ENCODE measurements around the gene EFCAB5.
"Not testable (repeated sequence)": the region's sequence is repeated elsewhere in the genome, so short reads cannot be mapped to it uniquely, and the experiment has no call there.

The EFCAB5 gene

DNA sequence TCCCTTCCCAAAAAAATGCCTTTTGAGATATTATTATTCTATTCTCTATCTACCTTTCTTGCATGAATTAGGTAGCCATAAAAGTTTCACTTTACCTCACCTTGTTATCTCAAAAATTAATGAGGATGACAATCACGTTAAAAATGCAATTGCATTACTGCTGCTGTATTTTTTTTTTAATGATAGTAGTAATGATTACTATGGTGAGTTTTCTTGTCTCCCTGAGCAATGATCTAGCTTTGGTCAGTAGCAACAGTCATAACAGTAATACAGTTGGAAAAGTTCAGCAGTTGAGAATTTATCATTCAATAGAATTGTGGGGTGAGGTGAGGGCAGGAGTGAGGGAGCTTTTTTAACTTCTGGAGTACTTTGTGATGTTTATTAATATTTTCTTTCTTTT, at the start of gene EFCAB5:
TSS of gene EFCAB5 (plus strand) at position 301 of the 400 bp plus-strand sequence. CDS start 163 bp downstream, outside the sequence.
- FAIRE-seq, result no peak

DNA sequence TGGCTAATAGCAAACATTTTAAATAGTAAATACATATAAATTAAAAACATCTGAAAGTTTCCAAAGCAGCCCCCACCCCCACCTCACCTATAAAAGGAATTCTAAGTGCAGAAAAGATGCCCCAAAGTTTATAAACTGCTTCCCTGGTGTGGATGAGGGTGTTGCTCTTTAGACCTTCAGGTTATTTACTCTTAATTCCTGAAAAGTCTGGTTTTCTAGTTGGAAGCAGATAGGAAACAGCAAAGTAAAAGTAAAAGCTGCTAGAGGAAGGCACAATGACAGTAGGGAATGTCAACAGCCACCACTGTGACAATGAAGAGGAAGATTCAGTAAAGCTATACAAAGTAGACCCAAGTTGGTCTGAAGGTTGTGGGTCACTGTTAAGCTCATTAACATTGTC, 49.2 kb upstream of the EFCAB5 start:
- DNase-seq (ENCODE audit: insufficient read length, low spot score) (no peak), FAIRE-seq (no peak)

More for the DNA sequence above, at the start of gene EFCAB5:
- DNase-seq (ENCODE audit: insufficient read length, low spot score), result no peak

DNA sequence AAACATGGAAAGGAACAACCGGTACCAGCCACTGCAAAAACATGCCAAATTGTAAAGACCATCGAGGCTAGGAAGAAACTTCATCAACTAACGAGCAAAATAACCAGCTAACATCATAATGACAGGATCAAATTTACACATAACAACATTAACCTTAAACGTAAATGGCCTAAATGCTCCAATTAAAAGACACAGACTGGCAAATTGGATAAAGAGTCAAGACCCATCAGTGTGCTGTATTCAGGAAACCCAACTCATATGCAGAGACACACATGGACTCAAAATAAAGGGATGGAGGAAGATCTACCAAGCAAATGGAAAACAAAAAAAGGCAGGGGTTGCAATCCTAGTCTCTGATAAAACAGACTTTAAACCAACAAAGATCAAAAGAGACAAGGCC, 44.3 kb upstream of the EFCAB5 start:
- DNase-seq (ENCODE audit: insufficient read length, low spot score); FAIRE-seq: not testable (repeated sequence)

DNA sequence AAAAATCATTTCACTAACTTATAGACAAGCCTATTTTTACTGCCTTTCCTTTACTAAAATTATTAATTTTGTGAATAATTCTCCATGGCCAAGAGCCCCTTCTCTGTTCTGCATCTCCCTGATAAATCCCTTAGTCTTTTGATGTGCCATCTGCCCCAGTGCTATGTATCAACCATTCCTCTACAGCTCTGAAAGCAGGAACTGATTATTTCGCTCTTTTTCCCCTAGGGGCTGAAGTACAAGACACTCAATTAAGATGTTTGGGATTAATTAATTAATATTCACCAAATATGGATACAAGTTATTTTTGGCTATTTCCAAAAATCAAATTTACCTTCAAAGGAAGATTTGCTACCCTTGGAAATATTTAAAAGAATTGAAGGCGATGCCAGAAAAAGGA, 38.0 kb upstream of the EFCAB5 start:
- no peak for FAIRE-seq
- no peak for DNase-seq (ENCODE audit: insufficient read length, low spot score)

DNA sequence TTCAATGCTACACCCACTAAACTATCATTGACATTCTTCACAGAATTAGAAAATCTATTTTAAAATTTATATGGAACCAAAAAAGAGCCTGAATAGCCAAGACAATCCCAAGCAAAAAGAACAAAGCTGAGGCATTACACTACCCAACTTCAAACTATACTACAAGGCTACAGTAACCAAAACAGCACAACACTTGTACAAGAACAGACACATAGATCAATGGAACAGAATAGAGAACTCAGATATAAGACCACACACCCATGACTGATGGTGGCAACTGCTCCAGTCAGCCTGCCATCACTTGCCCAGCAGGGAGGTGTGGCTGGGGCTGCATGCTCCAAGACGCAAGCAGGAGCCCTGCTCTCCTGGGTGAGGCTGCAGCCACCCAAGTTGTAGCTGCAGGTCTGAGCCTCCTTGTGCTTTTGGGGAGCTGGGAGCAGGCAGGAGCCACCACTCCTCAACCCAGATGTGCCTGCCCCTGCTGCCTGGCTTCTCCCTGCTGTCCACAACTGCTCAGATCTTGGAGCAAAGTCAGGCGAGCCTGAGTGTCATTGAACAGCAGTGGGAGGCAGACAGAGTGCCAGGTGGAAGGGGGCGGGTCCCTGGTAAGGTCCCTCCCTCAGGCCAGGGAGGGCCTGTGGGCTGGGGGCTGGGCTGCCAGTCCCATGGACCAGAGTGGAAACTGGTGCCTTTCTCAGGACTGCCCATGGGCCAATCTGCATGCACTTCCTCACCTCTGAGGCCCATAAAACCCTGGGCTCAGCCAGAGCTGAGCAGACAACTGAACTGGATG, 36.2 kb upstream of the EFCAB5 start:
- FAIRE-seq, result no peak
- no peak for DNase-seq (ENCODE audit: insufficient read length, low spot score)

DNA sequence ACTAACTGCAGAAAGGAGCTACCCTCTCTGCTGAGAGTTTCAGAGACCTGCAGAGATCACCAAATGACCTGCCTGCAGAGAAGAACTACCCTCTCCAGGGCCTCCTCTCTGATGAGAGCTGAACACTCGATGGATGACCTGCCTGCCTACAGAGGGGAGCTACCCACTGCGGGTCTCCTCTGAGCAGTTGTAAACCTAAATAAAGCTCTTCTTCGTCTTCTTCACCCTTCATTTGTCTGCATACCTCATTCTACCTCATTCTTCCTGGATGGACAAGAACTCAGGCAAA, 35.6 kb upstream of the EFCAB5 start:
- FAIRE-seq, result no peak
- DNase-seq (ENCODE audit: insufficient read length, low spot score), result no peak

DNA sequence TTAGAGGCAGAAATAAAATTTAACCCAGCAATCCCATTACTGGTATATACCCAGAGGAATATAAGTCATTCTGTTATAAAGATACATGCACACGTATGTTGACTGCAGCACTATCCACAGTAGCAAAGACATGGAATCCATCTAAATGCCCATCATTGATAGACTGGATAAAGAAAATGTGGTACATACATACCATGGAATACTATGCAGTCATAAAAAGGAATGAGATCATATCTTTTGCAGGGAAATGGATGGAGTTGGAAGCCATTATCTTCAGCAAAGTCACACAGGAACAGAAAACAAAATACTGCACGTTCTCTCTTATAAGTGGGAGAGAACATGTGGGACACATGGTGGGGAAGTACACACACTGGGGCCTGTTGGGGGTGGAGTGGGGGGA, 34.5 kb upstream of the EFCAB5 start:
- DNase-seq (ENCODE audit: insufficient read length, low spot score), result no peak

DNA sequence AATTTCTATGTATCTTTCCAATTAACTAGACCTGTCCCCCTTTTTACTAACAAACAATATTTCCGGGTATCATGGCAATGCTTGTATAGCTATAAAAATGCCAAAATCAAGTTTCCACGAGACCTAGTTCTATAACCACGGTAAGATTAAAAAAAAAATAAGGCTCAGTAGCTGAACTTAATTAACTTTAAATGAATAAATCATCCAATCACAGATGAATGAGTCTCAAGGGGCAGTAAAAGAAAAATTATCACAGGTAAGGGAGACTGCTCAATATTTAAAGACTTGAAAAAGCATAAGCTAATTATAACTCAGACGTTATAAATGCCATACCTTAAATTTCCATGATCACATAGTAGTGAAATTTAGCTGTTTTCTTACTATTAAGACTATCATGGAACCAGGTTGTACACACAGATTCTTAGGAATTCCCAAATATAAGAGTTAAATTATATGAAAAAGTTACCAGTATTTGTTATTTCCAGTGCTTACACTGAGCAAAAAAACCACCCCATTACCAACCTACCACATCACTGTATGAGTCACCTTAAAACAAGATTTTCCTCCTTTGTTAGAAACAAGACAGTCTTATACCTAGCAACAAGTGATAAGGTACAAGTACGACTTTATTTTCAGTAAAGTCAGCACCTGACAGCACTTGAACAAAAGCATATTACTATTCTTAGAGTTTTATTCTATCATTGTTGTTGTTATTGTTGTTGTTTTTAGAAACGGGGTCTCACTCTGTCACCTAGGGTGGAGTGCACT, 32.0 kb upstream of the EFCAB5 start:
- DNase-seq (ENCODE audit: insufficient read length, low spot score) (no peak), FAIRE-seq (no peak)

More for the DNA sequence above, 34.5 kb upstream of the EFCAB5 start:
- FAIRE-seq, result no peak

DNA sequence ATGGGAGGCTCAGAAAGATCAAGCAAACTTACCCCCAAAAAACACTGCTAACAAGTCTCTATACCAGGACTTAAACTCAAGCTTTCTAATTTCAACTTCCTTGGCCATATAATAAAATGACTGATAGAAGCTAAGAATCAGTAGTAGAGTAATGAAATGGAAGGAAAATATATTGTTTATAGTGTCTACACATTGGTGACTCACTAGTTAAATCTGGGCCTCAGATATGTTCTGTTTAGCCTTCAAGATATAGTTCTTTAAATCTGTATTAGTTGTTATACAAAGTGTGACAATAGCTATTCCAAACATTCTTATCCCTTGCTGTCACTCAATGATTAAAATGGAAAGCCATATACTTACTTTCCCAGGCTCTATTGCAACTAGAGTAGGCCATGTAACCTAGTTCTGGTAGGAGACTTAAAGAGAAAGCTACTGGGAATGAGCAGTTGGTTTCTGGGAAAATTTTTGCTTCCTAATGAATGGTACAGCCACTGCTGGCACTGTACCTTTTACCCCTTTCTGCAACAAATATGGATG, 29.7 kb upstream of the EFCAB5 start:
- FAIRE-seq, result no peak
- no peak for DNase-seq (ENCODE audit: insufficient read length, low spot score)

DNA sequence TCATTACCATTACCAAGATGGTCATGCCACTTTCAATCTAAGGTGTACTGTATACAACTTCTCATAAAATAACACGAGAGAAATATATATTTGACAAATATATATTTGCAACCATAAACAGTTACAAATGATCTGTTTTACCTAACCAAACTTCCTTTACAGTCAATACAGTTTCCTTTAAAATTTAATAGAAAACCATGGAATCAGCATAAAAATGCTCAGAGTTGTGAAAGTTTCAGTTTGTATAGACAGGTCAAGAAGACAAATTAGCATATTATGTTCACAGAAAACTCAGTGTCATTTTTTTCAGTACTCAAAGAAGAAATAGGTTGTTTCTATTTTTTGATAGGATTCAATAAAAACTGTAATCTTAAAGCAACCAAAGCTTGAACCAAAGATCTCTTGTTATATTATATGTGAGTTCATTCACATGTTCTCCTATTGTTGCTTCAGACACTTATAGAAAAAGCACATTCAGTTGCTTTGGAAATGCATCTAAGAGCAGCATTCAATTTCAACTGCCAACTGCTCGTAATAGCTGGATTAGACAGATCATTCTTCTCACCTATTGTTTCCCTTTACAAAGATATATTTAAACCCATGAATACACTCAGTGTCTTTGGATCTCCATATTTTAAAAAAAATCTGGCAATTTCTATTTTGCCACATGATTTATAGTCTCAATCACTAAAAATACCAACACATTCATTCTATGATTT, 26.5 kb upstream of the EFCAB5 start:
- FAIRE-seq, result no peak
- no peak for DNase-seq (ENCODE audit: insufficient read length, low spot score)

DNA sequence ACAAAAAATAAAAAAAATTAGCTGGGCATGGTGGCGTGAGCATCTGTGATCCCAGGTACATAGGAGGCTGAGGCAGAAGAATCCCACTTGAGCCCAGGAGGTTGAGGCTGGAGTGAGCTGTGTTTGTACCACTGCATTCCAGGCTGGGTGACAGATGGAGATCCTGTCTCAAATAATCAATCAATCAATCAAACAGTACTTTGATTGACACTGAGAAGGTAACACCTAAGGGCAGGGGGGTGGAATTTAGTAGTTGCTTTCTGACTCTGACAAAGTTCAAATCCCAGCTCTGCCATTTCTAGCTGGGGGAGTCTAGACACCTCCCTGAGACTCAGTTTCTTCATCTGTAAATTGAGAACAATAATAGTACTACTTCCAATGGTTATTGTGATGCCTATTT, 23.4 kb upstream of the EFCAB5 start:
- FAIRE-seq (no peak), DNase-seq (ENCODE audit: insufficient read length, low spot score) (no peak)

DNA sequence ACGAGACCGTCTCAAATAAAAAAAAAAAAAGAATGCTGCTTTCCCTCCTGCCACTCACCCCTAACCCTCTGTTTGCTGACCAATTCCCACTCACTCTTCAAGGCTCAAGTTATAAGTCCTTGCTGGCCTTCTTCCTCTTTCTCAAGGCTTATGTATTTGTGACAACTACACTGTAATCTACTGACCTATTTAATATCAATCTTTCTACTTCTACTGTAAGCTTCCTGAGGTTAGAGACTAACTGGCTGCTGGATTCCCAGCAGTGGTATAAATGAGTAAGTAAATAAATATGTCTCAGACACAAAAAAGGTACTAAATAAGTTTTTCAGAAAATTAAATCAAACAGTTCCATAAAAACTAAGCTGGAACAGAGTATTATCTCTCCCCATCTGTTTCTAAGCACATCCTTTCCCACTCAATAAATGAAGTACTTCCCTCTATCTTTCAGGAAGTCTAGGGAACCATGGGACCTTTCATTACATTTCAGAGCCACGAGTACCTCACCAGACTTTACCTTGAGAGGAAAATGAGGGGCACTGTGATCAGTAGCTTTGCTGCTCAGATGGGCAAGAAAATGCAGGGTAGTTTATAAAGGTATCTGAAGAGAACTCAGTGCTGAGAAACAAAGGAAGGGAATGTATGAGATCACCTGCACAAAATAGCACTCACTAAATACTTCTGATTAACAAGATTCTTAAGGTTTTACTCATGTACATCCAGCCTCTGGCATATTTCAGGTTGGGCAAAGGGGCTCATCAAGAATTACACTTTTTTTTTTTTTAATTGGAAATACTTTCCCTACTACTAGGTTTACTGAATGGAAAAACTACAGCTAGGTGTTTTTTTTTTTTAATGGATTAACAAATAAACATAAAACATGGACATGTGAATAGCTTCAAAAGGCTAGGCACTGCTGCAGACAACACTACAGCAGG, 22.2 kb upstream of the EFCAB5 start:
- no peak for FAIRE-seq

DNA sequence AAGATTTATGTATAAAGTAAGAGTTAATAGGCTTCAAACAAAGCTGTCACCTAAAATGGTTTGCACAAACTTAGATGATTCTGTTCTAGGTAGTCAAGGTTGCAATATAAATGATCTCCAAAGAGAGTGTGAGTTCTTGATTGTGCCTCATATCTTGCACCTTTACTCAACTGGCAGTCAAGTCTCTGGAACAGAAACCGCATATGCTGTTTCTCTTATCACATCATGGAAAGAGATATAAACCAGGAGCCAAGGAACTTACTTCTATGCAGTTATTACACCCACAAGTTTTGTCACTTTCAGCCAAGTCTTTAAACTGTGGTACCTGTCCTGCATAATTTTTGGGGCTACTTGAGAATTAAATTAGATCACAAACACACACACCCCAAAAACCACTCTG, 16.6 kb upstream of the EFCAB5 start:
- FAIRE-seq, result no peak
- no peak for DNase-seq (ENCODE audit: insufficient read length, low spot score)

More for the DNA sequence above, 22.2 kb upstream of the EFCAB5 start:
- DNase-seq (ENCODE audit: insufficient read length, low spot score), result no peak

DNA sequence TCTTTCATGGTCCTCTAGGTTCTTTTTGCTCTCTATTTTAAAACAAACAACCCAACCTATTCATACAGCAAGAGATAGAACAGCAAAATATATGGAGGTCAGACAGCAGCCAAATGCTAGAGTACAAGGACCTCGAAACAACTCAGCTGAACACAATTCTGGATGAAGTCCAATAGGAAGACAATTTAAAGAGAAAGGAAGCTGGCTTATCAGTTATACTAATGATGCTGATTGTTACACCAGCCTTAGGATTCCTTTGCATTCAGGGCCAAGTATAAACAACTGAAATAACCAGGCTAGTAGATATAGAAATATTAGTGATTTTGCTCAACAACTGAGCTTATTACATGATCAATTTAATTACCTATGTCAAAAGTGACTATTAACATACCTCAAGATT, 13.9 kb upstream of the EFCAB5 start:
- no peak for FAIRE-seq
- DNase-seq (ENCODE audit: insufficient read length, low spot score), result no peak

DNA sequence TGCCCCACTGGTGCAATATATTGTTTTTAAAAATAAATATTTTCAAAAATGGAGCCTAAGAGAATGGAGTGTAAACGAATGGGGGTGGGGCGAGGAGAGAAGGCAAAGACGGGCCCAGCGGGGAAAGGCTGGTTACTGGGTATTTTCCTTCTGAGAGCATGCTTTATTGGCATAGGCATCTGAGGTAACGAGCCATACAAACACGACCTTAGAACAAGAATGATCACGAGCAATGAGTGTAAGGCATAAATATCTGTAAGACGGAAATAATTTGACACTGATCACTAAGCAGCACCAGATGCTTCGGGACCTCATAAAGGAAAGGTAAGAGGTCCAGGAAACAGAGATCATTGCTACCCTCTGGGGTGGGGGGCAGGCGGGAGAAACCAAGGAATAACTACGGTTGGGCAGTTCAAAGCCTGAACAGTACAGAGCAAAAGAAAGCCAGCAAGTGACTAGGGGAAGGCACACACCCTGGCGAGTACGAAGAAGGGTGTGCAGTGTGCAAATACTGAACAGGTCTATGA, 12.4 kb upstream of the EFCAB5 start:
- peak; percentile 66 for FAIRE-seq
- no peak for DNase-seq (ENCODE audit: insufficient read length, low spot score)

DNA sequence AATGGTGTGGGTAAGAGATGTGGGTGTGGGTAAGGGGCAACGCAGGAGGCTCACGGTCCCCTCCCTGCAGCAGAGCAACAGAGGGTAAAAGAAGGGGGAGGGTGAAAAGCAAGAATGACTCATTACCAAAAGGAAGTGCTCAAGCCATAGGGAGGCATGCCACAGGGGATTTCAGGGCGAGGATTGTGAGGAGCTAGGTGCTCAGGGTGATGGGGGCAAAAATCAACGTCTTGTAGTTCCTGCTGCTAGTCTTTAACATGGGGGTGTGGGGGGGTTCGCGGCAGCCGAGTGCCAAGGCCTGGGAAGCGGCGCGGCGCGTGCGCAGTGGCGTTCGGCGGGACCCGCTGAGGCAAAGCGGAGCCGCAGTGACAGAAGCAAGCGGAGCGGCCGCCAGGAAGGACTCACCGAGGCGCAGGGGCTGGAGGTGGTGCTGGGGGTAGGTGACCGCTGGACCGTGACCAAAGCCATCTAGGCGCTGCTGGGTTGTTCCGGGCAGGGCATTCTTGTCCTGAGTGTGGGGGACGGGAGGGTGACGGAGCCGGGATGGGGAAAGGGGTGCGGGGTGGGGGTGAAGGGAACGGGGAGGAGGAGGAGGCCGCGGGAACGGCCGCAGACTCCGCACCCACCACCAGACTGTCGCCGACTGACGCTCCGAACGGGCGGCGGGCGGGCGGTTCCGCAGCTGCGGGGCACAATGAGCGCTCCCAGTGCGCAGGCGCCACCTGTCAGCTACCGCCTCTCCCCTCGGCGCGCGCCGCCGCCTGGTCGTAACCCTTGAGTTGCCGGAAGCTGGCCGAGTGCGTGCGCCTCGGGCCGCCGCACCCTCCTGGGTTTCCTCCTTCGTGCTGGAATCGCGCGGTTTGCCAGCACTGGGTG, 11.7 kb upstream of the EFCAB5 start, which contains the start of gene SSH2:
TSS of gene SSH2 (minus strand) at position 696 of the 876 bp plus-strand sequence. CDS start at position 468, 228 bp downstream.
- peak; percentile 82 for DNase-seq (ENCODE audit: insufficient read length, low spot score)
- FAIRE-seq, result peak; percentile 80

DNA sequence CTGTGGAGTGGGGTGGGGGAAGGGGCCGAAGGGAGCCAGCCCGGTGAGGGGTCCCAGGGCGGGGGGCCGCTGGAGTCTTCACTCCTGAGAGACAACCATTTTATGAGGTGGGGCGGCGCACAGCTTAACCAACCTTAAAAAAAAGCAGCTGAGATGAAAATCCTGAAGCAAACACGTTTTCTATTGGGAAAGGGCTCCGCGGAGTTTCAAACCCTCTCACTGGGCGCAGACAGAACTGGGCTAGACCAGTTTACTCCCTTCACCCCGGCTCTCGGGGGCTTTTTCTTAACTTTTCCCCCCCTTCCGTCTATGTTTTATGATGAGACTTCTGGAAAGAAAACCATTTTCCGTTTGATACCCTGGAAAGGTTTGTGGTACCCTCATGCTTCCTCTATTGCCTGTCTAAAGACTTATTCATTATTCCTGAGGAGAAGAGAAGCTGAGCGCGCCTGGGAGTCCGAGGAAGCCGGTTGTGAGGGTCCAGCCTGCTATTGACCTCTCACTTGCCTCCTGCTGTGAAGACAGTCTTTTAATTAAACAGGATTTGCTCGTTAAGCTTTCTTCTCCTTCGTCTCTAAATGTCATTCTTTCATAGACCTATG, 10.9 kb upstream of the EFCAB5 start:
- FAIRE-seq (no peak), DNase-seq (ENCODE audit: insufficient read length, low spot score) (no peak)

DNA sequence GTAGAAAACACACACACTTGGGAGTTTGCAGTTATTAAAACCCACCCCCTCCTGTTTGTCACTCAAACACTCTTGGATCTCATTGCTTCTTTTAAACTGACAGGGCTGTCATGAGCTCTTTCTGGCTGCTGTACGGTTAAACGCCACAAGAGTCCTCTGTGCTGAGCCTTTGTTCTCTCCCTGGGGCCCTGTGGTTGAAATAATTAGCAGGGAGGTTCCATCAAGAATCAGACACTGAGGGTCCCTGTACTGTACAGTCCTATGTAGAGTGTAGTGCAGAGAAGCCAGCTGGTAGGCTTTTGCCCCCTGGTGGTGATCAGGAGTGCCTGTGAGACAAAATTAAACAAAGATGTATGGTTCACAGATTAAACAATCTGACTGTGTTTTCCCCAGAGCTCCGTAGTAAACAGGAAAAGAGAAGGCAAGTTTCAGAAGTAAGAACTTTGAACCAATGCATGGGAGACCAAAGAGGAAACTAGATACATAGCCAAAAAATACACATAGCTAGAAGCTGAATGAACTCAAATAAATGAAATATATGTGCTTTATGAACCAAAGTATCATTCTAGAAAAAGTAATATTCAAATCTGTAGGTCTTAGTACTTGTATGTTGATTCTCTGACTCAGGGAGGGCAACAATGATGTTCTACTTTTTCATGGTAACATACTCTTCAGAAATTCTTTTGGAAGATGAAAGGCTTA, 10.1 kb upstream of the EFCAB5 start:
- FAIRE-seq (peak; percentile 64), DNase-seq (ENCODE audit: insufficient read length, low spot score) (peak; percentile 73)

Data from HTR-8/SVneo (cell line).